Activated T-helper 1 cell treated with Interleukin-2 at 50 U/mL for 16 hours (primary cell): ENCODE measurements around the gene LARP4.
"Not testable (repeated sequence)": the region's sequence is repeated elsewhere in the genome, so short reads cannot be mapped to it uniquely, and the experiment has no call there.

ENCODE experiments used
- DNase-seq: peaks from one replicate; pipeline ENCODE4 v3.0.0-alpha.2; 2020; ENCODE audit warnings: low read depth

LARP4 gene

GRCh38 chr12:50400638-50401499 lies at the start of gene LARP4:
Gene LARP4, plus strand, starts transcription at chr12:50400885. Its CDS starts 126 bp downstream, at chr12:50401011.
- peak; percentile 80 for DNase-seq

- no peak for DNase-seq
Measured at GRCh38 chr12:50351120-50352043, 49.3 kb upstream of the LARP4 start.

GRCh38 chr12:50353404-50353803 lies 47.3 kb upstream of the LARP4 start:
- no peak for DNase-seq

GRCh38 chr12:50353869-50354593 lies 46.7 kb upstream of the LARP4 start:
- DNase-seq: no peak

- DNase-seq: no peak
Measured at GRCh38 chr12:50354908-50355307, 45.8 kb upstream of the LARP4 start.

GRCh38 chr12:50355365-50355764 lies 45.3 kb upstream of the LARP4 start:
- DNase-seq: no peak

GRCh38 chr12:50362671-50363070 lies 38.0 kb upstream of the LARP4 start:
- no peak for DNase-seq

GRCh38 chr12:50363141-50363540 lies 37.5 kb upstream of the LARP4 start:
- DNase-seq: no peak

- DNase-seq: no peak
Measured at GRCh38 chr12:50365709-50366406, 34.8 kb upstream of the LARP4 start.

GRCh38 chr12:50370672-50371071 lies 30.0 kb upstream of the LARP4 start:
- not testable (repeated sequence) for DNase-seq

- no peak for DNase-seq
Measured at GRCh38 chr12:50375802-50376201, 24.9 kb upstream of the LARP4 start.

GRCh38 chr12:50380761-50381325 lies 19.8 kb upstream of the LARP4 start:
- DNase-seq: no peak

GRCh38 chr12:50387487-50387886 lies 13.2 kb upstream of the LARP4 start:
- DNase-seq: no peak

GRCh38 chr12:50387972-50388478 lies 12.7 kb upstream of the LARP4 start:
- no peak for DNase-seq

- not testable (repeated sequence) for DNase-seq
Measured at GRCh38 chr12:50388793-50389192, 11.9 kb upstream of the LARP4 start.

- DNase-seq: no peak
Measured at GRCh38 chr12:50390316-50390741, 10.4 kb upstream of the LARP4 start.

GRCh38 chr12:50394469-50395029 lies 6.1 kb upstream of the LARP4 start:
- DNase-seq: no peak

- no peak for DNase-seq
Measured at GRCh38 chr12:50397117-50397650, 3.5 kb upstream of the LARP4 start.

- DNase-seq: no peak
Measured at GRCh38 chr12:50398931-50399330, 1.8 kb upstream of the LARP4 start.

GRCh38 chr12:50400104-50400637 lies 514 bp upstream of the LARP4 start:
- no peak for DNase-seq
